Mammary epithelial cell (primary cell): Measurements from ENCODE around the gene MAD1L1.
"Not testable (repeated sequence)": the region's sequence is repeated elsewhere in the genome, so short reads cannot be mapped to it uniquely, and the experiment has no call there.

Experiments used
- EZH2 ChIP-seq: IDR thresholded peaks from 2 replicates; pipeline ENCODE4 v1.6.1; 2012; ENCODE audit warnings: low read length, inconsistent platforms, borderline replicate concordance
- TF ChIP-seq, protein P1 (sequence below), 2 donors: IDR thresholded peaks in 1 of 2; conservative IDR thresholded peaks in 1 of 2; 2 replicates each; pipeline ENCODE4 v1.5.1; 2011 to 2012; ENCODE audit warnings: inconsistent platforms in 2 of 2, low read length in 2 of 2, mild to moderate bottlenecking in 2 of 2, control low read depth in 1 of 2, low read depth in 1 of 2; ENCODE audit not compliant: insufficient read depth in 1 of 2; ENCODE audit errors: extremely low read depth in 1 of 2

DNA sequence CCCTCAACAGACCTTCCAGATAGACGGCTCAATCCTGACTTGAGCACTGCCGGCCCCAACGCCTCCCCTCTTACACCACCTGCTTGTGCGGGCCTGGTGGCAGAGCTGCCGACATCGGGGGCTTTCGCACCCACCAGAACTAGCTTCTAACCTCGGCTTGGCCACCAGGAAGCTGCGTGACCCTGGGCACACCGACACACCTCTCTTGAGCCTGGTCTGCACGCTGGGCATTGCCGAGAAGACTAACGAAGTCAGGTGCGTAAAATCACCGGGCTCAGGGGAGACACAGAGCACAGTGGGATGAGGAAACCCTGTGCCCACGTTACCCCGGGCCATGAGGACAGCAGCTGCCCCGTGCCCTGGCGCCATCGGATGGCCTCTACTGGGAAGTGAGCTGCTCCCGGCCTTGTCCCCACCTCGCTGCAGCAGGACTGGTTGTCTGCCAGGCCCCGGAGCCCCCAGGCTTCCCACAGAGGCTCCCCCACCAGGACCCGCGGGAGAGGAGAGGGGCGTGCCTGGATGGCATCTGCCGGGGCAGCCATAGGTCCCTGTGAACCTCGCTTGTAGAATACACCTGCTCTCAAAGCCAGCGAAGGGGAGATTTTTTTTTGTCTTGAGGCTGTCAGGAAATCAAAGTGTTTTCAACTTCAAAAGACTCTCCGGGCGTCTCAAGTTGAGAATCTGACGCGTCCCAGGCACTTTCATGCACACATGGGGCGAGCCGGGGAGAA is 408.4 kb downstream of the MAD1L1 start:
- TF ChIP-seq, protein P1, sequence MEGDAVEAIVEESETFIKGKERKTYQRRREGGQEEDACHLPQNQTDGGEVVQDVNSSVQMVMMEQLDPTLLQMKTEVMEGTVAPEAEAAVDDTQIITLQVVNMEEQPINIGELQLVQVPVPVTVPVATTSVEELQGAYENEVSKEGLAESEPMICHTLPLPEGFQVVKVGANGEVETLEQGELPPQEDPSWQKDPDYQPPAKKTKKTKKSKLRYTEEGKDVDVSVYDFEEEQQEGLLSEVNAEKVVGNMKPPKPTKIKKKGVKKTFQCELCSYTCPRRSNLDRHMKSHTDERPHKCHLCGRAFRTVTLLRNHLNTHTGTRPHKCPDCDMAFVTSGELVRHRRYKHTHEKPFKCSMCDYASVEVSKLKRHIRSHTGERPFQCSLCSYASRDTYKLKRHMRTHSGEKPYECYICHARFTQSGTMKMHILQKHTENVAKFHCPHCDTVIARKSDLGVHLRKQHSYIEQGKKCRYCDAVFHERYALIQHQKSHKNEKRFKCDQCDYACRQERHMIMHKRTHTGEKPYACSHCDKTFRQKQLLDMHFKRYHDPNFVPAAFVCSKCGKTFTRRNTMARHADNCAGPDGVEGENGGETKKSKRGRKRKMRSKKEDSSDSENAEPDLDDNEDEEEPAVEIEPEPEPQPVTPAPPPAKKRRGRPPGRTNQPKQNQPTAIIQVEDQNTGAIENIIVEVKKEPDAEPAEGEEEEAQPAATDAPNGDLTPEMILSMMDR (conservative IDR thresholded peaks at IDR 0.05 in 1 of 2, IDR thresholded peaks at IDR 0.05 in 1 of 2; ENCODE audit: extremely low read depth in 1 of 2, insufficient read depth in 1 of 2, low read depth in 1 of 2, low read length in 2 of 2) = not testable (repeated sequence)
- not testable (repeated sequence) for TF ChIP-seq EZH2
